Activated T-helper 9 cell treated with anti-CD3 and anti-CD28 coated beads, Interleukin-2, amount 50 U/mL, for 16 hours (primary cell): ENCODE measurements around the gene GNAQ.
"Not testable (repeated sequence)": the region's sequence is repeated elsewhere in the genome, so short reads cannot be mapped to it uniquely, and the experiment has no call there.

Experiments
- DNase-seq: peaks from one replicate; pipeline ENCODE4 v3.0.0-alpha.2; 2020; ENCODE audit warnings: low read depth

The GNAQ gene

DNA sequence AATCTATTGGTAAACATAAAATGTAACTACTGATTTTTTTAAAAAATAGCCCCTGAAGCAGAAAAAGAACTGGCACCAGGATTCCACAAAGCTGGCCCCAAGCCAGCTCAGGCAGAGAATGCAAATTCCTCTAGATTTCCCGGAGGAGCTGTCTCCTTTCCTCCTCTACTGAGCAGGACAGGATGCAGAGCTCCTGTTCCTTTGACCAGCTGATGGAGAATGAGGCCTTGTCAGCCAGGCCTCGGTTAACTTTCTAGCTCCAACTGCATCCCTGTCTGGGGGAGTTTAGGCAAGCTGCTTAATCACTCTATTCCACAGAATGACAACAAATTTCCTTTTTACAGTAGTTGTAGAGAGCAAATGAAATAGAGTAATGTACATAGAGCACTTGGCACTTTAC is 155.5 kb downstream of the GNAQ start:
- no peak for DNase-seq

DNA sequence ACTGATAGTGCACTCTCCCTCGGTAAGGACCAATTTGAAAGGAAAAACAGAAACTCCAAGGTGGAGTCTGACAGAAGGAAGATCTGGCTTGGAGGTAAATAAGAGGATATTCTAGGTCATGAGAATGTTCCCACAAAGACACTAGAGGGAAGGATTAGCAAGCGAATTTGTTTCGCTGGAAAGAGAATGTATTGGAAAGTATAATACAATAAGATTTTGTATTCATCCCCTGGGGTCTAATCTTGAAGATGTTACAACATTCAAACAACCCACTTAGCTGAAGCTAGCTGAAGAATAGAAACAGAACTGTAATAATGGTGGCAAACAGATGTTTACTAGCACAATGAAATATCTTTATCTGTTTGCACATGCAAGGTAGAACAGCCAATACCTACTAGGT is 158.7 kb downstream of the GNAQ start:
- DNase-seq, result no peak

DNA sequence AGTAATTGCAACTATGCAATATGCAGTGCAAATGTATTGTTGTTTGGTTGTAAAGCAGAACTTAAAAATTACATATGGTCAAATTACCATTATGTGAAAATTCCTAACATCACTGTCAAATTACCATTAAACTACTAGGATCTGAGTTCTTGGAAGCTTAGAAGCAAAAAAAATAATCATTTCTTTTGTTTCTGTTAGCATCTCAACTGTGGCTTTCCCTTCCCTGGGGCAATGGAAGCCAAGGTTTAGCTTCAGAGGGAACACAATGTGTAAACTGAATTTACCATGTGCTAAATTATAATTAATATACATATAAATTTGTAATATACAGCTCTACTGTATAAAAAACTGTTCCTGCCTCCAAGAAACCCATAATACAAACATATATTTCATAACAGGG is 159.4 kb downstream of the GNAQ start:
- DNase-seq, result no peak

DNA sequence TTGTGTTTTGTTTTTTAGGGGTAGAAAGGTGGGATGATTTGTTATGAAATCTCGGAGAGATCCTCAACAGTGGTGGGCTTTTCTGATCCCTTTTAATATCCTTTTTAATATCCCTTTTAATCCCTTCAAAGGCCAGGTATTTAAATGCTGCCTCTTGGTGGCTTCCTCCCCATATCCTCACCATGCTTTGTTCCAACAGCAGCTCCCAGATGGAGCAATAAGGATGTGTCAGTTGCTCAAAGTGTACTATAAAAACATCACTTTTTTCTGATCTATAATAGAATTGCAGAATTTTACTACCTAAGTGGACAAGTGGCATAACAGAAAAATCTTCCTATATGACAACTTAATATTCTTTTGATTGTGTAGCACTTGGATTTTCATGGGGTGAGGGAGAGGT is 160.1 kb downstream of the GNAQ start:
- DNase-seq, result no peak

DNA sequence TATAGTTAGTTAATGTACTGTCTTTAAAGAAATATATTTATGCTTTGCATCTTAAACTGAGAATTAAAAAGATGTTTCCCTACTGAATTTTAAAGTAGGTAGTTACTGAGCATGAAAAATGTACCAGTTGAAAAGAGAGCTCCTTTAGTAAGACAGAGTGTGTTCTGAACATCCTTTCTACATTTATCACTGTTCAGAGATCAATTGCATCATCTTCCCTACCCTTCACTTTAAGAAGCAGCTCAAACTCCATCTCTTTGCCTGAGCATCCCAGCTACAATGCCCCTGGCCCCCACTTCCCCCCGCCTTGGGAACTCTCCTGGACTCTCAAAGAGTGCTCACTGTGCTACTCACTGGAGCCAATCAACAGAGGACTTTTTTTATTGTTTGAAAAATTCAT is 164.7 kb downstream of the GNAQ start:
- DNase-seq, result no peak

DNA sequence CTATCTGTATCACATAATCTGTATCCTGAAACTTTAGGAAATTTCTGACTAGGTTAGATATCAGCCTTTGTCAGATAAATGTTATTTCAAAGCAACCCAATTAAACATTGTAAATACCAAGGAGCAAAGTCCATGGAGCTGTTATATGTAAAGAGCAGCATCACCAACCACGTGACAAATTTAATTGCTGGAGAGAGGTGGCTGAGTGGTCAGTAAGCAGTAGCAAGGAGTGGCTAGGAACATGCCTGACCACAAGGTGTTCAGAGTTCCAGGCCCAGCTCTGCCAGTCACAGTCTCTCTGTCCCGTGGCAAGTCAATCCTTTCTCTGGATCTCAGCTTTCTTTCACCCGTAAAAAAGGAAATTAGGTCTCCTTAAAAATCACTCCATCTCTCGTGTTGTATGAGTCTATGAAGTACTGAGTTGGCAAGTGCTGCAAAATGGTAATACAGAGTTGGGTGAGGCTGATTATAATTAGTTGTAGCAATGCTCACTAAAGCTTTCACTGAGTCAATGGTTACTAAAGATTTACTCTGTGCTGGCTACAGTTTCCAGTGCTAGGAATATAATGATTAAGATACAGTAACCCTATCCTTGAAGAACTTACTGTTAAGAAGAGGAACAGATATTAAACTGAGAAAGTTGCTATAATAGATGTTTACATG is 166.1 kb downstream of the GNAQ start:
- DNase-seq, result no peak

DNA sequence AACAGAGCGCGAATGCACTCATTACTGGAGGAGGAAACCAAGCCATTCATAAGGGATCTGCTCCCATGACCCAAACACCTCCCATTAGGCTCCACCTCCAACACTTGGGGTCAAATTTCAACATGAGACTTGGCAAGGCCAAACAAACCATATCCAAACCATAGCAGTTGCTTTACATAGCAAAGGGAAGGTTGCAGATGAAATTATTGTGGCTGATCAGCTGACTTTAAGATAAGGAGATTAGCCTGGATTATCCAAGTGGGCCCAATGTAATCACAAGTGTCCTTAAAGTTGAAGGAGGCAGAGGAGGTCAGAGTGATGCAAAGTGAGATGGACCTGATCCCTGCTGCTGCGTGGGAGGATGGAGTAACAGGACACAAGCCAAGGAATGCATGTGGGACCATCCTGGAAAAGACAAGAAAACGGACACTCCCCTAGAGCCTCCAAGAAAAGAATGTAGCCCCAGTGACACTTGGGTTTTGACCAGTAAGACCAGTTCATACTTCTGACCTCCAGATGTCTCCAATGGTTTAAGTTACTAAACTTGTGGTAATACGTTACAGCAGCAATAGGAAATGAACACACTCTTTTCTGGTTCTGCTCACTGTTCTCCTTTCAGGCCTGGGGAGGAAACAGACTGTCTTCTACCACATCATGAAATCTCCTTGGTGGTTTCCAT is 167.3 kb downstream of the GNAQ start:
- DNase-seq, result no peak

DNA sequence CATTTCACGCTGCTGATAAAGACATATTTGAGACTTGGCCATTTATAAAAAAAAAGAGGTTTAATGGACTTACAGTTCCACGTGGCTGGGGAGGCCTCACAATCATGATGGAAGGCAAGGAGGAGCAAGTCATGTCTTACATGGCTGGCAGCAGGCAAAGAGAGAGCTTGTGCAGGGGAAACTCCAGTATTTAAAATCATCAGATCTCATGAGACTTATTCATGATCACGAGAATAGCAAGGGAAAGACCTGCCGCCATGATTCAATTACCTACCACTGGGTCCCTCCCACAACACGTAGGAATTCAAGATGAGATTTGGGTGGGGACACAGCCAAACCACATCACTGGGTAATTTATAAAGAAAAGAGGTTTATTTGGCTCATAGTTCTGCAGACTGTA is 168.0 kb downstream of the GNAQ start:
- DNase-seq, result not testable (repeated sequence)

DNA sequence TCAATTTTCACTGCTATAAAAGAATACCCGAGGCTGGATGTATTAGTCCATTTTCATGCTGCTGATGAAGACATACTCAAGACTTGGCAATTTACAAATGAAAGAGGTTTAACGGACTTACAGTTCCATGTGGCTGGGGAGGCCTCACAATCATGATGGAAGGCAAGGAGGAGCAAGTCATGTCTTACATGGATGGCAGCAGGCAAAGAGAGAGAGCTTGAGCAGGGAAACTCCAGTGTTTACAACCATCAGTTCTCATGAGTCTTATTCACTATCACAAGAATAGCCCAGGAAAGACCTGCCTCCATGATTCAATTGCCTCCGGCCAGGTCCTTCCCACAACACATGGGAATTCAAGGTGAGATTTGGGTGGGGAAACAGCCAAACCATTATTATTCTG is 170.7 kb downstream of the GNAQ start:
- not testable (repeated sequence) for DNase-seq

DNA sequence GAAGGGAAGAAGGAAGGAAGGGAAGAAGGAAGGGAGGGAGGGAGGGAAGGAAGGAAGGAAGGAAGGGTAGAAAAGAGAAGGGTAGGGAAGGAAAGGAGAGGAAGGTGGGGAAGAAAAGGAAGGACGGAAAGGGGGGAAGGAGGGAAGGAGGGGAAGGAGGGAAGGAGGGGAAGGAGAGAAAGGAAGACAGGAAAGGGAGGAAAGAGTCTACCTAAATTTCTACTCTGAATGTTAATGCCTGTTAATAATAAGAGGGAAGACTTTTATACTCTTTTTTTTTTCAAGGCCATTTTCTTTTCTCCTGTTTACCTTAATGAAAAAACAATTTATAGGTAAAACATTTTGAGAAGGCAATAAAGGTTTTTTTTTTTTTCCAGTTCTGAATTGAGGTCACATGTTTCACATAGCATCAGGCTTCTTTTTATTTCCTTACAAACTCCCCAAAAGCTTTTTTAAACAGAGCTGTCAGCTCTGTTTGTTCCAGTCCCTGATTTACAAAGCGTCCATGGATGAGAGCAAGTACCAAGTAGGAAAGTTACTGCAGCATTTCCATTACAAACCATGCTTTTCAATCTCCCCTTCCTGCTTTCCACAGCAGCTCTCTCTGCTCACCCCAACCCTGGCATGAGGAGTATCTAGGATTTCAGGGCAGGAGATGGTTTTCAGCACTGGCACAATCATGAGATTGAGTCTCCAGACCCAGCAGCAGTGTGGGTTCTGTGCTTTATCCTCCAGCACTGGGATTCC is 173.9 kb downstream of the GNAQ start:
- no peak for DNase-seq

DNA sequence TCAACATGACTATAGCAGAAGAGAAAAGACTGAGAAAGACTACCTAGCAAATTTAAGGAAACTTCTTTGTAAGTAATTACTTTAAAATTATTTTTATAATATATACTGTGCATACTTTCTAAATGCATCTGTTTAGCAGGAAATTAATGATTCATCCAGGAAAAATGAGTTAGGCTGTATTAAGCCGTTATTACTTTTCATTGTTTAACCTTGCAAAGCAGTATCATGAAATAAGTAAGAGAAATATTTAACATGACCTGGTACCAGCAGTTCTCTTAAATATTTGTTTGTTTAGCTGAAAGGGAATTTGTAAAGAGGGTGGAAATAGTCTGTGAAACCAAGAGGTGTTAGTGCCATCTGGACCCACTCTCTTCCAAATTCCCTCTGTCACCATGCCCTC is 175.0 kb downstream of the GNAQ start:
- DNase-seq, result no peak

DNA sequence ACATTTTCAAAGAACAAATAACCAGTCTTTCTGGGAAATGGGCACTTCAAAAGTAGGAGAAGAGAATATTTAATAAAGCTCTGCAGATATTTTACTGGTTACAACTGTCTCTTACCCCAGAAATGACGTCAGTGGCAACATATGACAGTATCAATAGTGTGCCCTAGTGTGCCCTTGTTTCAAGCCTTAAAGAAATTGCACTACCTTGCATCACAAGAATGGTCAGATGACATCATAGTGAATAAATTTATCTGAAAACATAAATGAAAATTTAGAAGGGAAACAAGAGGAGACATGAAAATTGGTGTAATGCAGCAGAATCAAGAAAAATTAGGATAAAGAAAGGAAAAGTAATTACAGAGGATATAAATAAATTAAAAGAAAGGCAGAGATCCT is 176.7 kb downstream of the GNAQ start:
- DNase-seq, result no peak

DNA sequence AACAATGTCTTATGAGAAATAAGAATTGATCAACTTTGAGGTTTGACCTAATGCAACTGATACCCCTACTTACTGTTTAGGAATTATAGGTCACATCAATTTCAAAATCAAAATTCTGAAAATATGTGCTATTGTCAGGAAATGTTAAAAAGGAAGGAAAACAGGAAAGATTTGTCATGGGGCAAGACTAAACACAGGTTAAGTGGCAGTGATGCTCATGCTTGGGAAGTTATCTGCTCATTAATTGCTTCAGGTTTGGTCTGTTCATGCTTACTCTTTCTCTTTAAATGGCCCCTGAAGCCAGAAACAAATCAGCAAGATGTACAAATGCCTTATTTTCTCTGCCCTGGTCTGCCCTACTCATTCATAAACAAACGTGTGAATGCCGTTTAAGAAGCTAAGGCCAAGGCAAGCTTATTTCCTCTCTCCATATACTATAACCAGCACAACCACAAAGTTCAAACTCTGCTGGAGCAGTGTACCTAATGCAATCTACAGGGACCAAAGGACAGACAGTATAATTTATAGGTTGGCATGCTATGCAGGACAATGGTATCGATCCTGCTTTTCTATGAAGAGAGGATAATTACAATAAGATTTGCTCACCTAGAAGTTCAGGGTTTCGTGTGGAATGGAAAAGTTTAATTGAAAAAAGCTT is 177.2 kb downstream of the GNAQ start:
- DNase-seq, result no peak

DNA sequence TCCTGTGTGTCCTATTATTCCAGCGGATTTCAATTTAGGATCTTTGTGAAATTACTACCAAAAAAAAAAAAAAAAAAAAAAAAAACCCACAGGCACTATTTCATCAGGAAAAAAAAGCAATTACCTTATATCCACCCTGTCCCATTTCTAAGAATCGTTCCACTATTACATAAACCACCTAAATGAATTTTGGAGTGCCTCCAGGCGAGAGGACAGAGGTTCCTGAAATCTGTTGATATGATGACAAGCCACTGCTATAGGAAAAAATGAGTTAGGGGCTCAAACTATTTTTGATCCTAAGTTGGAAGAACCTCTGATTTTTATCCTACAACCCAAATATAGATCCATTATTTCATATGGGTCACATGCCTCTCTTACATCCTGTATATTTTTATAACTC is 177.9 kb downstream of the GNAQ start:
- no peak for DNase-seq

DNA sequence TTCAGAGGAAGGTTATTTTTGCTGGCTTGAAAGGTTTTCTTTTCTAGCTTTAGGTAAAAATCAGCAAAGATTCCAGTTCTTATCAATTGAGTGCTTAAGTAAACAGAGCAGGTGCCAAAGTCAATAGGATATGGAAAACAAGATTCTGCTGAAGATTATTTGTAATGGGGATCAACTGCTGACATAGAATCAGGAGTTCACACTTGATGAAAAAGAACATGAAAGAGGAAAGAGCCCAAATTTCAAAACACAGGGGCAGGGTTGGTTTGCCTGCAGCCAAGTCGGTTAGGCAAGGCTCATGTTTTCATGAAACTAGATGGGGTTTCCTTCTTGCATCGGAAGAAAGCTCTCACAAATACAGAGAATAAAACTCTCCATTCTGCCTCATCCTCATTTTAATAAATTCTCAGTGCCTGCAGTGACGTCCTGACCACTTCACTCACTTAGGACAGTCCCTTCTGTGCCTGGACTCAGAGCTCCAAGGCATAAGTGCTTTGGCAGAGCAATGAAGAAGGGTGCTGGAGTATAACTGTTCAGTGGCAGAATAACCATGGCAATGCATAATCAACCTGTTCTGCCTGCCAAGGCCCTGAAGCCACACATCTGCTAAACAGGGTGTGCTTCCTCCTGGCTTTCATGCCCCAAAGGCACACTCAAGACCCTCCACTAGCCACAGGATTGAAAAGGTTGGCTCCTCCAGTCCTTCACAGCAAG is 179.6 kb downstream of the GNAQ start:
- DNase-seq, result no peak

DNA sequence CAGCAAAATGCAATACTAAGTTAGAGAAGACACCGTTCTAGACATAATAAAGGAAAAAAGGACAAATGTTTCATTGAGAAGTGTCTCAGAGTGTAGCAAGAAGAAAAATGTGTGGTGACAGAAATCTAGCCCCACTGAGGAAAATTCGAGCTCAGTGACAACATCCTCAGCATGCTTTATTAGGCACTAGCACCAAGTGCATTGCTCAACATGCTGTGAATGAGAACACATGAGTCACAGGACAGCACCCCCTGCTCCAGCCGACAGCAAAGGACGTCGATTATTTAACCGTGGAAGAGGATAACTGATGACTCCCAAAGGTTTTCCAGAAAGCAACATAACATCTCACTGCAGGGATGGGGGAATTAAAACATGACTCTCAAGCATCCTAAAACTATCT is 182.7 kb downstream of the GNAQ start:
- DNase-seq, result no peak

DNA sequence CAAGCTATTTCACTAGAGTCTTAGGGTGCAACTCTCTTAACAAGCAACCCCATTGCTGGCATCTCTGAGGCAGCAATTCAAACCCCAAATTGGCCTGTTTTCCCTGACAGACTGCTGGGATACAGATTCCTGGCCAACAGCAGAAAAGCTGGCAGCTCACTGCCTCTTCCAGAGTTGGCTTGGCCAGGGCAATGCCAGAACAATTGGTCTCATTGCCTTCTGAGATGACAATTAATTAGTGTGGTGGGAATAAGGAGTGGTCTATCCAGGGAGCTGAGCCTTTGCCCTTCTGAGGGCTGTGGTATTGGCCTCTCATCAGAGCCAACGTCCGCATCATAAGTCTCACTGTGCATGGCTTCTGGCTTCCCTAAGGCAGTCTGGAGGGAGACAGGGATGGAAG is 183.2 kb downstream of the GNAQ start:
- DNase-seq, result no peak

DNA sequence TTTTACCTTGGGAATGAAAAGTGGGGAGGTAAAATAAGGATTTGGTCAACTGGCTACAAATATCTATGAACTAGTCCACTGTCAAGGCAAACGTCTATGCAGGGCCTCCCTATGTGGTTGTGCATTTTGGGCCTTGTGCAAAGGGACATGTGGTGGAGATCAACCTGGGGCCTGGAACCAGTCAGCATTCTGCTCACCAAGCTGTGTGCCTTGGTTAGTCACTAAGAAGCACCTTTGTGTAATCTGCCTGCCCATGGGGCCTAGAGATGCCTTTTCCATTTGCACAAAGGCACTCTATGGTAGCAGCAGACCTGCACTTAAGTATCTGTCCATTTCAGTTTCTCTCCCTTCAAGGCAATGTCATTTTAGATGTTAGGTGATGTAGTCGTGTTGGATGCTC is 184.0 kb downstream of the GNAQ start:
- no peak for DNase-seq

DNA sequence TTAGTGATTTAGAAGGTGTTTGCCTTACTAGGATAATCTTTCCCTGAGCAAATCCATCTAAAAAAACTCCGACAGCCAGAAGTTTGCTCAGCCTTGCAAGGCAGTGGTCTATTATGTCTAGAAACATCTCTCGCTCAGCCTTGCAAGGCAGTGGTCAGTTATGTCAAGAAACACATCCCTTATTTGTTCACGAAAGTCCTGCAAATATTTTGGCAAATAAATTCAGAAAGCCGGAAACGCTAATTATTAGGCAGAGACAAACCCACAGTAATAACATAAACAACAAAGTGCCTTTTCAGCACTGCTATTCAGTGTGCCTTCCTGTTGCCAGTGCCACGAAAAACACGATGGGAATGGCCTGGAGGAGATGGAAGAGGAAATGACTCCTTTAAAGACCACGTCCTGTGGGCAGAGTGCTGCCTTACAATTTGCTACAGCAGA is 184.5 kb downstream of the GNAQ start:
- no peak for DNase-seq

DNA sequence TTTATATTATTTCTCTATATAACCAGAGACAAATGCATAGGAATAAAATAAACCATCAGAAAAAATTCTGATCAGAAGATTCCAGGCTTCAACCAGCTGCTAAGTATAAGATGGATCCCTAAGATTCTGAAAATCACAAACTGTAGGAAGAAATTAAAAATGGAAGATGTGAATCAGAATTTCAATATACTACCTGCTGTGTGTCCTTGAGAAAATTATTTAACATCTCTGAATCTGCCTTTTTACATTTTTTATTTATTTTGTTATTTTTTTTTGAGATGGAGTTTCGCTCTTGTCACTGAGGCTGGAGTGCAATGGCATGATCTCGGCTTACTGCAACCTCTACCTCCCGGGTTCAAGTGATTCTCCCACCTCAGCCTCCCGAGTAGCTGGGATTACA is 187.2 kb downstream of the GNAQ start:
- no peak for DNase-seq

DNA sequence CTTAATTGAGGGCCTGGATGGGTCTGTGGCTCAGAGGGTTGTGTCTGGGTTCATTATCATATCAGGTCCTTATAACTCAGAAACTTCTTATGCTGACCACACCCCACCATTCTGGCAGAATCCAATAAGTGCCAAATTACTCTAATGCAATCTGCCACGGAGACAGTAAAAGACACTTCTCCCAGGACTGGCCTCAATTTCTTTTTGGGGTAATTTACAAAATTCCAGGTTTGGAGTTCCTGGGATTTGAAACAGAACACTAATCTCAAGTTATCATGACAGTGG is 187.8 kb downstream of the GNAQ start:
- DNase-seq, result no peak

DNA sequence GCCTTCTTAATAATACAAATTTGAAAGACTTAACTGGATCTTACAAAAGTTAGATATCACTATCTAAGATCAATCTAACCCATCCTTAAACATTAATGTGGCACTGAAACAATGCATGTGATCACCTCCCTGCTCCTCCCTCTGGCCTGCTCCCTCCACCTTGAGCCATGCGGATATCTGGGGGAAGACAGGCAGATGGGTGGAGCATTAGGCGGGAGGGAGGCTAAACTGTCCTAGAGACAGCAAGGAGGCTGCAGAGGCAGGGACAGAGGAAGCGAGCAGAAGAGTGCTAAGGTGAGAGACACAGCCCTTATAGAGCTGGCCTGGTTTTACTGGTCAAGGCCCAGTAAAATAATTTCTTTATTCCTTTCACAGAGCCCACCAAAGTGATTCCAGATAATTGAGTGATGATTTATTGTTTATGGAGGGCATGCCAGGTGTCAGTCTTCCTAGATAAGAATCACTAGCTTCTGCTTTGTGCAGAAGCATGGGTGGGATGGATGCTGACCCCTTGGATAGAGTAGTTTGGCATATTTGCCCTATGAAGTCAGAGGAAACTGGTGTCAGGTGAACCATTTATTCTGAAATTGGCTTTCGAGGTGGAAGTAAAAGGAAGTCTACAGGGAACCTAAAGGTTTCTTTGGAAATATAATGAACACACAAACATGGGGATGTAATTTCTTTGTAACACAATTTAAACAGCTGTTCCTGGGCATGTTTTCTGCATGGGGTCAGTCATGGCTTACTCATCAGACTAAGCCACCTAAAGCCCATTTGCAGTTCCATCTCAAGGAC is 188.3 kb downstream of the GNAQ start:
- DNase-seq, result no peak
